CD4-positive, alpha-beta T cell treated with Interleukin-4 for 4 hours (primary cell): ENCODE results near the gene RHEB.
A peak's percentile ranks its signal among the peaks of the same experiment; 100 is the strongest.

Experiments used
- DNase-seq: peaks from one replicate; pipeline ENCODE4 v3.0.0-alpha.2; 2020

RHEB gene

GRCh38 chr7:151468217-151469018 is 51.3 kb downstream of the RHEB start:
- DNase-seq: no peak

- DNase-seq: no peak
These were observed 54.5 kb downstream of the RHEB start for GRCh38 chr7:151465169-151465568.

- no peak for DNase-seq
These were observed 57.4 kb downstream of the RHEB start for GRCh38 chr7:151462306-151462779.

GRCh38 chr7:151461942-151462230 is 57.8 kb downstream of the RHEB start:
- no peak for DNase-seq

- no peak for DNase-seq
These were observed 58.4 kb downstream of the RHEB start for GRCh38 chr7:151461096-151461941.

- no peak for DNase-seq
These were observed 59.2 kb downstream of the RHEB start for GRCh38 chr7:151460474-151460855.

- no peak for DNase-seq
These were observed 59.8 kb downstream of the RHEB start for GRCh38 chr7:151459726-151460473.

GRCh38 chr7:151457534-151457933 is 62.2 kb downstream of the RHEB start:
- DNase-seq: no peak

GRCh38 chr7:151456782-151457181 is 62.9 kb downstream of the RHEB start:
- no peak for DNase-seq

- no peak for DNase-seq
These were observed 63.4 kb downstream of the RHEB start for GRCh38 chr7:151456276-151456675.

GRCh38 chr7:151455690-151456089 is 64.0 kb downstream of the RHEB start:
- DNase-seq: no peak

- no peak for DNase-seq
These were observed 64.7 kb downstream of the RHEB start for GRCh38 chr7:151454932-151455530.

- no peak for DNase-seq
These were observed 65.4 kb downstream of the RHEB start for GRCh38 chr7:151454305-151454704.

- DNase-seq: no peak
These were observed 66.3 kb downstream of the RHEB start for GRCh38 chr7:151453326-151453791.

- DNase-seq: no peak
These were observed 66.9 kb downstream of the RHEB start for GRCh38 chr7:151452680-151453325.

- DNase-seq: no peak
These were observed 67.8 kb downstream of the RHEB start for GRCh38 chr7:151451626-151452571.

- DNase-seq: no peak
These were observed 68.5 kb downstream of the RHEB start for GRCh38 chr7:151451156-151451555.

- no peak for DNase-seq
These were observed 69.7 kb downstream of the RHEB start for GRCh38 chr7:151449990-151450389.

GRCh38 chr7:151448261-151449252 is 71.1 kb downstream of the RHEB start:
- peak; percentile 78 for DNase-seq

- DNase-seq: no peak
These were observed 71.8 kb downstream of the RHEB start for GRCh38 chr7:151447901-151448260.
